Measurements from ENCODE around the gene DHRS3. TPM values are rescaled to one million over a fixed set of nuclear protein-coding genes. Genes with fewer than 3 reads are reported as not detected.

Gene DHRS3
- total and polyA plus RNA-seq, 2 donors (not counting 1 experiment from before 2014, with no cell fraction given): 0.37 TPM

GRCh38 chr1:12657060-12657884, 39.3 kb upstream of the DHRS3 start:
- DNase-seq (no peak), ATAC-seq (ENCODE audit: low read depth) (no peak)
- Histone ChIP-seq H3K4me2 (replicated peaks; ENCODE audit: low read depth, low read length, poor library complexity, severe bottlenecking) (no peak overlapping the region), H3K9ac (ENCODE audit: low read length) (no peak overlapping the region), H4K20me1 (ENCODE audit: control insufficient read depth, insufficient read depth, low read length, poor library complexity, severe bottlenecking) (no peaks in the 10 kb centered on the region), H3K4me1 (ENCODE audit: control insufficient read depth in 2 of 2, insufficient read depth in 2 of 2, low read length in 2 of 2) (peaks cover 4 to 5% of the 10 kb centered on the region in 2 donors), H3K4me3 (ENCODE audit: control extremely low read depth in 1 of 5, extremely low read depth in 1 of 5, insufficient read depth in 1 of 5, low read depth in 2 of 5, low read length in 4 of 5) (no peak overlapping the region), H3K27ac (ENCODE audit: low read length in 2 of 2) (no peak overlapping the region), H3K27me3 (replicated peaks in 1 of 4; ENCODE audit: control extremely low read depth in 1 of 4, control insufficient read depth in 3 of 4, insufficient read depth in 4 of 4, low read length in 3 of 4) (peaks cover 0 to 5% (median 1%) of the 10 kb centered on the region in 4 experiments), H3K79me2 (ENCODE audit: control insufficient read depth, insufficient read depth, low read length) (no peaks in the 10 kb centered on the region), H2AFZ (ENCODE audit: insufficient read depth, low read depth, low read length, poor library complexity, severe bottlenecking) (no peak overlapping the region), H3K9me3 (ENCODE audit: control extremely low read depth in 1 of 3, control insufficient read depth in 2 of 3, insufficient read depth in 1 of 3, low read length in 2 of 3) (no peaks in the 10 kb centered on the region), H3K36me3 (replicated peaks in 1 of 2; ENCODE audit: control extremely low read depth in 1 of 2, control insufficient read depth in 1 of 2, extremely low read depth in 1 of 2, insufficient read depth in 2 of 2, low read length in 1 of 2) (no peaks in the 10 kb centered on the region)
- H3K27ac Mint-ChIP-seq: no peak overlapping the region
- intact Hi-C loops (cut with micrococcal nuclease): no loop called here
- peaks cover 16% of the 10 kb centered on the region for H3K27me3 Mint-ChIP-seq
- peaks cover 3% of the 10 kb centered on the region for H3K4me1 Mint-ChIP-seq
- H3K4me3 Mint-ChIP-seq: no peak overlapping the region
- ChIA-PET POLR2A (no interaction called here), CTCF (interaction anchor here (0.7 to 3.8 kb wide), 8 partner anchors 8 to 1606 kb away, joined by 3 to 26 read pairs (median 4); no protein-coding TSS in a partner anchor)
- TF ChIP-seq, protein P1, sequence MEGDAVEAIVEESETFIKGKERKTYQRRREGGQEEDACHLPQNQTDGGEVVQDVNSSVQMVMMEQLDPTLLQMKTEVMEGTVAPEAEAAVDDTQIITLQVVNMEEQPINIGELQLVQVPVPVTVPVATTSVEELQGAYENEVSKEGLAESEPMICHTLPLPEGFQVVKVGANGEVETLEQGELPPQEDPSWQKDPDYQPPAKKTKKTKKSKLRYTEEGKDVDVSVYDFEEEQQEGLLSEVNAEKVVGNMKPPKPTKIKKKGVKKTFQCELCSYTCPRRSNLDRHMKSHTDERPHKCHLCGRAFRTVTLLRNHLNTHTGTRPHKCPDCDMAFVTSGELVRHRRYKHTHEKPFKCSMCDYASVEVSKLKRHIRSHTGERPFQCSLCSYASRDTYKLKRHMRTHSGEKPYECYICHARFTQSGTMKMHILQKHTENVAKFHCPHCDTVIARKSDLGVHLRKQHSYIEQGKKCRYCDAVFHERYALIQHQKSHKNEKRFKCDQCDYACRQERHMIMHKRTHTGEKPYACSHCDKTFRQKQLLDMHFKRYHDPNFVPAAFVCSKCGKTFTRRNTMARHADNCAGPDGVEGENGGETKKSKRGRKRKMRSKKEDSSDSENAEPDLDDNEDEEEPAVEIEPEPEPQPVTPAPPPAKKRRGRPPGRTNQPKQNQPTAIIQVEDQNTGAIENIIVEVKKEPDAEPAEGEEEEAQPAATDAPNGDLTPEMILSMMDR (IDR thresholded peaks at IDR 0.05): no peak
- no peak for TF ChIP-seq EZH2 (IDR thresholded peaks at IDR 0.05; ENCODE audit: borderline replicate concordance, insufficient read depth, low read depth, low read length, poor library complexity, severe bottlenecking)
- no peaks in the 10 kb centered on the region for H3K9me3 Mint-ChIP-seq (ENCODE audit: insufficient read depth)
- WGBS (ENCODE audit: insufficient coverage): 95% methylated on average over 12 of the region's 13 CpGs

- Histone ChIP-seq H3K9ac (ENCODE audit: low read length) (no peak overlapping the region), H3K9me3 (ENCODE audit: control extremely low read depth in 1 of 3, control insufficient read depth in 2 of 3, insufficient read depth in 1 of 3, low read length in 2 of 3) (no peaks in the 10 kb centered on the region), H3K27me3 (replicated peaks in 1 of 4; ENCODE audit: control extremely low read depth in 1 of 4, control insufficient read depth in 3 of 4, insufficient read depth in 4 of 4, low read length in 3 of 4) (peaks cover 0 to 8% (median 1%) of the 10 kb centered on the region in 4 experiments), H3K79me2 (ENCODE audit: control insufficient read depth, insufficient read depth, low read length) (no peaks in the 10 kb centered on the region), H3K4me1 (ENCODE audit: control insufficient read depth in 2 of 2, insufficient read depth in 2 of 2, low read length in 2 of 2) (peaks cover 4 to 5% of the 10 kb centered on the region in 2 donors), H3K27ac (ENCODE audit: low read length in 2 of 2) (no peak overlapping the region), H4K20me1 (ENCODE audit: control insufficient read depth, insufficient read depth, low read length, poor library complexity, severe bottlenecking) (no peaks in the 10 kb centered on the region), H3K4me3 (ENCODE audit: control extremely low read depth in 1 of 5, extremely low read depth in 1 of 5, insufficient read depth in 1 of 5, low read depth in 2 of 5, low read length in 4 of 5) (no peak overlapping the region), H3K36me3 (replicated peaks in 1 of 2; ENCODE audit: control extremely low read depth in 1 of 2, control insufficient read depth in 1 of 2, extremely low read depth in 1 of 2, insufficient read depth in 2 of 2, low read length in 1 of 2) (no peaks in the 10 kb centered on the region), H3K4me2 (replicated peaks; ENCODE audit: low read depth, low read length, poor library complexity, severe bottlenecking) (no peak overlapping the region), H2AFZ (ENCODE audit: insufficient read depth, low read depth, low read length, poor library complexity, severe bottlenecking) (no peak overlapping the region)
- 100% methylated on average over 1 of the region's 4 CpGs for WGBS (ENCODE audit: insufficient coverage)
- peaks cover 21% of the 10 kb centered on the region for H3K27me3 Mint-ChIP-seq
- no peak for ATAC-seq (ENCODE audit: low read depth)
- no peaks in the 10 kb centered on the region for H3K9me3 Mint-ChIP-seq (ENCODE audit: insufficient read depth)
- ChIA-PET CTCF (interaction anchor here (0.6 to 3.8 kb wide), 6 partner anchors 10 to 1607 kb away, joined by 3 to 14 read pairs (median 4); no protein-coding TSS in a partner anchor), POLR2A (no interaction called here)
- H3K4me3 Mint-ChIP-seq: no peak overlapping the region
- intact Hi-C loops (cut with micrococcal nuclease): no loop called here
- DNase-seq: no peak
- peaks cover 3% of the 10 kb centered on the region for H3K4me1 Mint-ChIP-seq
- H3K27ac Mint-ChIP-seq: no peak overlapping the region
- TF ChIP-seq, protein P1 (IDR thresholded peaks at IDR 0.05): no peak
Measured at GRCh38 chr1:12656575-12656974, 38.6 kb upstream of the DHRS3 start.

All from B cell (primary cell).